ENCODE results near the gene OR4D5. TPM values are rescaled to one million over a fixed set of nuclear protein-coding genes. Genes with fewer than 3 reads are reported as not detected.

OR4D5 gene
- polyA plus RNA-seq, 3 donors: not detected

Other genes starting within 250 kb of the OR4D5 start
- gene ZNF202, start 198.0 kb upstream of the OR4D5 start, polyA plus RNA-seq (ENCODE audit: insufficient read length in 3 of 3): 10 to 100 TPM; 17.4 to 22.1 (median 18.1) TPM
- not detected for gene OR6X1, start 185.1 kb upstream of the OR4D5 start, polyA plus RNA-seq (ENCODE audit: insufficient read length in 3 of 3)
- not detected for gene OR6M1, start 133.3 kb upstream of the OR4D5 start, polyA plus RNA-seq (ENCODE audit: insufficient read length in 3 of 3)
- gene TMEM225, start 53.9 kb upstream of the OR4D5 start, polyA plus RNA-seq (ENCODE audit: insufficient read length in 3 of 3): not detected
- gene OR8D4, start 37.5 kb upstream of the OR4D5 start, polyA plus RNA-seq (ENCODE audit: insufficient read length in 3 of 3): under 1 TPM in 1 of 3 donors, not detected in 2; 0.05 TPM
- gene OR6T1, start 4.2 kb downstream of the OR4D5 start, polyA plus RNA-seq (ENCODE audit: insufficient read length in 3 of 3): under 1 TPM in 1 of 3 donors, not detected in 2; 0.09 TPM
- gene OR10S1, start 38.2 kb downstream of the OR4D5 start, polyA plus RNA-seq (ENCODE audit: insufficient read length in 3 of 3): not detected
- gene OR10G6, start 55.5 kb downstream of the OR4D5 start, polyA plus RNA-seq (ENCODE audit: insufficient read length in 3 of 3): not detected
- not detected for gene OR10G4, start 73.4 kb downstream of the OR4D5 start, polyA plus RNA-seq (ENCODE audit: insufficient read length in 3 of 3)
- gene OR10G9, start 83.4 kb downstream of the OR4D5 start, polyA plus RNA-seq (ENCODE audit: insufficient read length in 3 of 3): not detected
- not detected for gene OR10G8, start 87.2 kb downstream of the OR4D5 start, polyA plus RNA-seq (ENCODE audit: insufficient read length in 3 of 3)
- gene OR10G7, start 101.7 kb downstream of the OR4D5 start, polyA plus RNA-seq (ENCODE audit: insufficient read length in 3 of 3): not detected
- 10 to 100 TPM; 12.0 to 14.7 (median 12.8) TPM for gene VWA5A, start 175.8 kb downstream of the OR4D5 start, polyA plus RNA-seq (ENCODE audit: insufficient read length in 3 of 3)
- gene OR10D3, start 243.7 kb downstream of the OR4D5 start, polyA plus RNA-seq (ENCODE audit: insufficient read length in 3 of 3): not detected